HEK293T (cell line): Measurements from ENCODE around the gene BTBD9.

Experiments used
- CTCF ChIA-PET: fragments of 350-600 bp; formaldehyde crosslinking; extraction: SDS; loops from one replicate; lab custom pipeline; 2021; ENCODE audit warnings: antibody characterized with exemption, inconsistent platforms; lab: Yijun Ruan, JAX
- POLR2A ChIA-PET: fragments of 350-600 bp; formaldehyde crosslinking; extraction: SDS; loops from one replicate; lab custom pipeline; 2020; ENCODE audit warnings: antibody characterized with exemption, inconsistent platforms; lab: Yijun Ruan, JAX
- DNase-seq: peaks from one replicate; pipeline ENCODE4 v3.0.0; 2012; ENCODE audit warnings: mixed read lengths; ENCODE audit errors: extremely low spot score
- ARNT ChIP-seq: fragments of 450-650 bp; IDR thresholded peaks from 2 replicates; pipeline ENCODE4 v1.6.1; 2017; ENCODE audit warnings: mild to moderate bottlenecking
- BHLHE40 ChIP-seq: fragments of 450-650 bp; IDR thresholded peaks from 2 replicates; pipeline ENCODE4 v1.6.1; 2016; ENCODE audit warnings: mild to moderate bottlenecking, moderate library complexity, borderline replicate concordance
- CTBP1 ChIP-seq: fragments of 450-650 bp; IDR thresholded peaks from 2 replicates; pipeline ENCODE4 v1.6.1; 2016; ENCODE audit warnings: borderline replicate concordance
- ELF4 ChIP-seq: fragments of 450-650 bp; IDR thresholded peaks from 2 replicates; pipeline ENCODE4 v1.6.1; 2017; ENCODE audit warnings: antibody characterized with exemption
- FOXA1 ChIP-seq: fragments of 450-650 bp; IDR thresholded peaks from 2 replicates; pipeline ENCODE4 v1.6.1; 2016; ENCODE audit warnings: mild to moderate bottlenecking
- FOXK2 ChIP-seq: fragments of 450-650 bp; IDR thresholded peaks from 2 replicates; pipeline ENCODE4 v1.6.1; 2016; ENCODE audit warnings: mild to moderate bottlenecking
- FOXM1 ChIP-seq: fragments of 450-650 bp; IDR thresholded peaks from 2 replicates; pipeline ENCODE4 v1.6.1; 2017; ENCODE audit warnings: mild to moderate bottlenecking, borderline replicate concordance
- HDGF ChIP-seq: fragments of 450-650 bp; IDR thresholded peaks from 2 replicates; pipeline ENCODE4 v1.6.1; 2017; ENCODE audit warnings: antibody characterized with exemption, borderline replicate concordance
- L3MBTL2 ChIP-seq: fragments of 450-650 bp; conservative IDR thresholded peaks from 2 replicates; pipeline ENCODE4 v1.6.1; 2016; ENCODE audit warnings: mild to moderate bottlenecking
- LEF1 ChIP-seq: fragments of 450-650 bp; IDR thresholded peaks from 2 replicates; pipeline ENCODE4 v1.6.1; 2017; ENCODE audit warnings: mild to moderate bottlenecking, borderline replicate concordance
- NFRKB ChIP-seq: fragments of 450-650 bp; IDR thresholded peaks from 2 replicates; pipeline ENCODE4 v1.6.1; 2016; ENCODE audit warnings: mild to moderate bottlenecking, moderate library complexity
- PKNOX1 ChIP-seq: fragments of 450-650 bp; IDR thresholded peaks from 2 replicates; pipeline ENCODE4 v1.6.1; 2016
- SP1 ChIP-seq: fragments of 450-650 bp; IDR thresholded peaks from 2 replicates; pipeline ENCODE4 v1.6.1; 2017
- SUZ12 ChIP-seq: fragments of 450-650 bp; IDR thresholded peaks from 2 replicates; pipeline ENCODE4 v1.6.1; 2016; ENCODE audit warnings: mild to moderate bottlenecking
- TARDBP ChIP-seq: fragments of 450-650 bp; IDR thresholded peaks from 2 replicates; pipeline ENCODE4 v1.6.1; 2016
- ZNF384 ChIP-seq: fragments of 450-650 bp; IDR thresholded peaks from 2 replicates; pipeline ENCODE4 v1.6.1; 2016

Gene BTBD9

GRCh38 chr6:38452816-38453660 is 186.7 kb downstream of the BTBD9 start:
- ChIA-PET CTCF (no interaction called here), POLR2A (no interaction called here)
- no peak for DNase-seq
- TF ChIP-seq HDGF (no peak), BHLHE40 (no peak), LEF1 (no peak), L3MBTL2 (no peak), TARDBP (no peak), PKNOX1 (no peak), CTBP1 (no peak), FOXA1 (no peak), NFRKB (no peak)

- no peak for DNase-seq
- TF ChIP-seq FOXM1 (no peak), SP1 (no peak), BHLHE40 (no peak), CTBP1 (no peak), L3MBTL2 (no peak), ELF4 (no peak), FOXK2 (no peak), FOXA1 (no peak), PKNOX1 (no peak), TARDBP (no peak), HDGF (no peak), ARNT (no peak), LEF1 (no peak), SUZ12 (no peak), NFRKB (no peak), ZNF384 (no peak)
- ChIA-PET POLR2A (no interaction called here), CTCF (no interaction called here)
Measured at GRCh38 chr6:38450717-38451116, 189.0 kb downstream of the BTBD9 start.

- DNase-seq: no peak
- TF ChIP-seq LEF1: no peak
- no peak for TF ChIP-seq SUZ12
- no peak for TF ChIP-seq HDGF
- TF ChIP-seq ZNF384: no peak
- TF ChIP-seq CTBP1: no peak
- no peak for TF ChIP-seq L3MBTL2
- CTCF ChIA-PET: no interaction called here
- POLR2A ChIA-PET: no interaction called here
Measured at GRCh38 chr6:38445925-38446324, 193.8 kb downstream of the BTBD9 start.

- no peak for TF ChIP-seq SP1
- no peak for TF ChIP-seq FOXA1
- no peak for TF ChIP-seq TARDBP
- no peak for TF ChIP-seq ELF4
- TF ChIP-seq PKNOX1: no peak
- no peak for TF ChIP-seq LEF1
- TF ChIP-seq CTBP1: no peak
- TF ChIP-seq L3MBTL2: no peak
- no peak for TF ChIP-seq ARNT
- TF ChIP-seq FOXM1: no peak
- no peak for TF ChIP-seq HDGF
- no peak for TF ChIP-seq NFRKB
- no peak for TF ChIP-seq FOXK2
- no peak for TF ChIP-seq BHLHE40
- no peak for TF ChIP-seq ZNF384
- no peak for TF ChIP-seq SUZ12
- DNase-seq: no peak
- CTCF ChIA-PET: no interaction called here
- POLR2A ChIA-PET: no interaction called here
Measured at GRCh38 chr6:38445336-38445735, 194.4 kb downstream of the BTBD9 start.

- POLR2A ChIA-PET: no interaction called here
- DNase-seq: no peak
Measured at GRCh38 chr6:38443352-38444144, 196.2 kb downstream of the BTBD9 start.

GRCh38 chr6:38438097-38438496 is 201.6 kb downstream of the BTBD9 start:
- CTCF ChIA-PET: no interaction called here
- POLR2A ChIA-PET: no interaction called here
- TF ChIP-seq SP1: no peak
- TF ChIP-seq HDGF: no peak

More at GRCh38 chr6:38443352-38444144, 196.2 kb downstream of the BTBD9 start:
- TF ChIP-seq TARDBP: no peak
- no peak for TF ChIP-seq ELF4
- CTCF ChIA-PET: no interaction called here

More at GRCh38 chr6:38438097-38438496, 201.6 kb downstream of the BTBD9 start:
- no peak for DNase-seq
